Endodermal cell (in vitro differentiated cells): ENCODE measurements around the gene ACBD5. TPM values are rescaled to one million over a fixed set of nuclear protein-coding genes. Genes with fewer than 3 reads are reported as not detected.

ENCODE experiments used
- DNase-seq: peaks from one replicate; pipeline ENCODE4 v3.0.0-alpha.2; 2017
- H3K27ac ChIP-seq: 2 replicates; pipeline ENCODE4 v1.5.1; 2013; ENCODE audit warnings: mild to moderate bottlenecking, low read depth, low read length, moderate library complexity
- H3K27me3 ChIP-seq: 2 replicates; pipeline ENCODE4 v1.6.1; 2013; ENCODE audit warnings: mild to moderate bottlenecking, low read length, moderate library complexity; ENCODE audit not compliant: insufficient read depth, control insufficient read depth, poor library complexity, severe bottlenecking
- H3K36me3 ChIP-seq: 2 replicates; pipeline ENCODE4 v1.7.0; 2013; ENCODE audit warnings: mild to moderate bottlenecking, low read length, moderate library complexity; ENCODE audit not compliant: control insufficient read depth, insufficient read depth
- H3K4me1 ChIP-seq: one replicate; pipeline ENCODE4 v1.7.0; 2013; ENCODE audit warnings: low read length; ENCODE audit not compliant: control insufficient read depth, insufficient read depth
- H3K4me3 ChIP-seq: 2 replicates; pipeline ENCODE4 v1.5.1; 2013; ENCODE audit warnings: mild to moderate bottlenecking, low read length, moderate library complexity
- H3K9ac ChIP-seq: 2 replicates; pipeline ENCODE4 v1.6.1; 2013; ENCODE audit warnings: mild to moderate bottlenecking, low read length, moderate library complexity; ENCODE audit not compliant: poor library complexity, severe bottlenecking; ENCODE audit errors: extremely low read depth
- H3K9me3 ChIP-seq: 2 replicates; pipeline ENCODE4 v1.6.1; 2013; ENCODE audit warnings: mild to moderate bottlenecking, low read length, moderate library complexity; ENCODE audit not compliant: control insufficient read depth
- H3K27ac Mint-ChIP-seq: 2 replicates; pipeline ENCODE4 v1.8.0; 2020; ENCODE audit warnings: mixed read lengths
- H3K27me3 Mint-ChIP-seq: 2 replicates; pipeline ENCODE4 v1.8.0; 2021; ENCODE audit warnings: mild to moderate bottlenecking, mixed read lengths; ENCODE audit not compliant: insufficient read depth
- H3K36me3 Mint-ChIP-seq: 2 replicates; pipeline ENCODE4 v1.8.0; 2020; ENCODE audit warnings: low read depth, mixed read lengths
- H3K4me1 Mint-ChIP-seq: 2 replicates; pipeline ENCODE4 v1.8.0; 2020; ENCODE audit warnings: mixed read lengths
- H3K4me3 Mint-ChIP-seq: 2 replicates; pipeline ENCODE4 v1.8.0; 2020; ENCODE audit warnings: mild to moderate bottlenecking, moderate library complexity, mixed read lengths
- H3K9me3 Mint-ChIP-seq: 2 replicates; pipeline ENCODE4 v1.8.0; 2020; ENCODE audit warnings: mild to moderate bottlenecking, mixed read lengths
- CTCF ChIP-seq: fragments of 200-600 bp; sonication (generic); conservative IDR thresholded peaks from 2 replicates; pipeline ENCODE4 v1.5.0; 2021; ENCODE audit warnings: antibody characterized with exemption, mild to moderate bottlenecking
- WGBS, 2 experiments: methylation state at CpG; one replicate each; pipeline versions ENCODE4 v1.1.5 to v1.1.7; 2013; ENCODE audit warnings: missing lambda C conversion rate in 2 of 2, mixed read lengths in 1 of 2; ENCODE audit not compliant: insufficient coverage in 1 of 2, insufficient read length in 1 of 2; 5-methylcytosine and 5-hydroxymethylcytosine counted together
- total RNA-seq, 2 donors: library from RNA; stranded (reverse); fragmentation: NEBNext Ultra II Directional in 1 of 2; extraction: Animal tissue kit (Norgen Biotek cat#: 25700) in 1 of 2; gene quantifications; 2 replicates in 1 of 2; 3 replicates in 1 of 2; pipeline ENCODE4 v1.2.1, GENCODE V29; 2021

The ACBD5 gene
- total RNA-seq, 2 donors from 2014 or later = 13.7 to 20.7 TPM

GRCh38 chr10:27247006-27247405 lies 6.4 kb upstream of the ACBD5 start:
- Mint-ChIP-seq H3K36me3 (peaks cover 5% of the 10 kb centered on the region), H3K27me3 (peaks cover 13% of the 10 kb centered on the region), H3K9me3 (peaks cover under 1% of the 10 kb centered on the region), H3K4me1 (peaks cover 5% of the 10 kb centered on the region), H3K4me3 (no peak overlapping the region), H3K27ac (no peak overlapping the region)
- 92 to 94% methylated on average over 3 to 5 of the region's 5 CpGs for WGBS, 2 experiments
- Histone ChIP-seq H3K9me3 (no peaks in the 10 kb centered on the region), H3K27me3 (no peaks in the 10 kb centered on the region), H3K4me3 (no peak overlapping the region), H3K36me3 (no peaks in the 10 kb centered on the region), H3K9ac (no peak overlapping the region), H3K27ac (no peak overlapping the region), H3K4me1 (no peaks in the 10 kb centered on the region)
- DNase-seq = no peak
- no peak for TF ChIP-seq CTCF

- Mint-ChIP-seq H3K4me1 (peaks cover 5% of the 10 kb centered on the region), H3K27ac (no peak overlapping the region), H3K9me3 (no peaks in the 10 kb centered on the region), H3K36me3 (peaks cover 5% of the 10 kb centered on the region), H3K4me3 (no peak overlapping the region), H3K27me3 (peaks cover 7% of the 10 kb centered on the region)
- H3K4me3 ChIP-seq = no peak overlapping the region
- no peak overlapping the region for H3K9ac ChIP-seq
- no peak for TF ChIP-seq CTCF
- H3K36me3 ChIP-seq = no peaks in the 10 kb centered on the region
- 79 to 84% methylated on average over 6 to 11 of the region's 11 CpGs for WGBS, 2 experiments
- no peaks in the 10 kb centered on the region for H3K4me1 ChIP-seq
- H3K9me3 ChIP-seq = no peaks in the 10 kb centered on the region
- no peak overlapping the region for H3K27ac ChIP-seq
- no peaks in the 10 kb centered on the region for H3K27me3 ChIP-seq
- DNase-seq = no peak
These were observed 5.2 kb upstream of the ACBD5 start for GRCh38 chr10:27245836-27246235.

GRCh38 chr10:27244976-27245375 lies 4.4 kb upstream of the ACBD5 start:
- no peaks in the 10 kb centered on the region for H3K9me3 Mint-ChIP-seq
- Histone ChIP-seq H3K4me3 (no peak overlapping the region), H3K9me3 (no peaks in the 10 kb centered on the region), H3K27me3 (no peaks in the 10 kb centered on the region), H3K9ac (no peak overlapping the region), H3K27ac (no peak overlapping the region), H3K4me1 (no peaks in the 10 kb centered on the region), H3K36me3 (no peaks in the 10 kb centered on the region)
- H3K27me3 Mint-ChIP-seq = peaks cover 7% of the 10 kb centered on the region
- no peak overlapping the region for H3K4me3 Mint-ChIP-seq
- H3K27ac Mint-ChIP-seq = no peak overlapping the region
- H3K4me1 Mint-ChIP-seq = peaks cover 5% of the 10 kb centered on the region
- no peak for DNase-seq
- no peak for TF ChIP-seq CTCF
- H3K36me3 Mint-ChIP-seq = peaks cover 5% of the 10 kb centered on the region
- 94% methylated on average over 1 of the region's 1 CpG; no CpG with 5 or more reads in 1 of the 2 experiments for WGBS, 2 experiments
